Bronchial epithelial cell (primary cell): ENCODE data around the gene STXBP5. TPM values are rescaled to one million over a fixed set of nuclear protein-coding genes. Genes with fewer than 3 reads are reported as not detected.

ENCODE experiments used
- DNase-seq: peaks from one replicate; pipeline ENCODE4 v3.0.0-alpha.2; 2010; ENCODE audit warnings: low read depth
- FAIRE-seq: peaks from 2 replicates; lab custom pipeline; 2011; peaks lifted over from hg19 to GRCh38; lab: Jason Lieb, UNC
- H3K27me3 ChIP-seq: 2 replicates; pipeline ENCODE4 v1.5.1; 2011; ENCODE audit warnings: low read length; ENCODE audit not compliant: control insufficient read depth, insufficient read depth
- H3K36me3 ChIP-seq: 2 replicates; pipeline ENCODE4 v1.5.1; 2011; ENCODE audit warnings: low read length; ENCODE audit not compliant: control insufficient read depth, insufficient read depth
- H3K4me3 ChIP-seq: 2 replicates; pipeline ENCODE4 v1.5.1; 2011; ENCODE audit warnings: mild to moderate bottlenecking, low read depth, low read length, control low read depth
- total RNA-seq: library from RNA; depleted of rRNA; stranded (reverse); fragments of >200 nt; gene quantifications from 2 replicates; pipeline ENCODE4 v1.2.1, GENCODE V29; 2014
- TF ChIP-seq, protein P1 (sequence below): IDR thresholded peaks from 2 replicates; pipeline ENCODE4 v1.5.1; 2011; ENCODE audit warnings: mild to moderate bottlenecking, moderate library complexity, low read length, control low read depth, inconsistent platforms; ENCODE audit not compliant: insufficient read depth, severe bottlenecking

Gene STXBP5
- total RNA-seq, 1 donor from 2014 or later = 19.2 TPM

DNA sequence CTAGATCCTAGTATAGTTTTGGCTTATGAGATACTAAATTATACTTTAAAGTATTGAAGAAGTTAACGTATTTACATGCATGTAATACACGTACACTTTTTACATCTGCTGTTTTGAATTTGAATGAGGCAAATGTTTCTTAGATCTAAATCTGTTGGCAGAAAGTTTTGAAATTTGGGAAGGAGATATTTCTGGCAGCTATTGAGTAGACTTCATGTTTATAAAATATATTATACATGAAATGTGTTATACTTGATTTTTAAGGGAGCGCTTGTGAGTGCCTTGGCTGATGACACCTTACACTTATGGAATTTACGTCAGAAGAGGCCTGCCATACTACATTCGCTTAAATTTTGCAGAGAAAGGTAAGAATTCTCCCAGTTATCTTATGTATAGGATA is 34.7 kb downstream of the STXBP5 start:
- H3K36me3 ChIP-seq = peaks cover 1% of the 10 kb centered on the region
- H3K27me3 ChIP-seq = no peaks in the 10 kb centered on the region
- FAIRE-seq (no peak), DNase-seq (no peak)
- H3K4me3 ChIP-seq = no peak overlapping the region
- TF ChIP-seq, protein P1, sequence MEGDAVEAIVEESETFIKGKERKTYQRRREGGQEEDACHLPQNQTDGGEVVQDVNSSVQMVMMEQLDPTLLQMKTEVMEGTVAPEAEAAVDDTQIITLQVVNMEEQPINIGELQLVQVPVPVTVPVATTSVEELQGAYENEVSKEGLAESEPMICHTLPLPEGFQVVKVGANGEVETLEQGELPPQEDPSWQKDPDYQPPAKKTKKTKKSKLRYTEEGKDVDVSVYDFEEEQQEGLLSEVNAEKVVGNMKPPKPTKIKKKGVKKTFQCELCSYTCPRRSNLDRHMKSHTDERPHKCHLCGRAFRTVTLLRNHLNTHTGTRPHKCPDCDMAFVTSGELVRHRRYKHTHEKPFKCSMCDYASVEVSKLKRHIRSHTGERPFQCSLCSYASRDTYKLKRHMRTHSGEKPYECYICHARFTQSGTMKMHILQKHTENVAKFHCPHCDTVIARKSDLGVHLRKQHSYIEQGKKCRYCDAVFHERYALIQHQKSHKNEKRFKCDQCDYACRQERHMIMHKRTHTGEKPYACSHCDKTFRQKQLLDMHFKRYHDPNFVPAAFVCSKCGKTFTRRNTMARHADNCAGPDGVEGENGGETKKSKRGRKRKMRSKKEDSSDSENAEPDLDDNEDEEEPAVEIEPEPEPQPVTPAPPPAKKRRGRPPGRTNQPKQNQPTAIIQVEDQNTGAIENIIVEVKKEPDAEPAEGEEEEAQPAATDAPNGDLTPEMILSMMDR = no peak

DNA sequence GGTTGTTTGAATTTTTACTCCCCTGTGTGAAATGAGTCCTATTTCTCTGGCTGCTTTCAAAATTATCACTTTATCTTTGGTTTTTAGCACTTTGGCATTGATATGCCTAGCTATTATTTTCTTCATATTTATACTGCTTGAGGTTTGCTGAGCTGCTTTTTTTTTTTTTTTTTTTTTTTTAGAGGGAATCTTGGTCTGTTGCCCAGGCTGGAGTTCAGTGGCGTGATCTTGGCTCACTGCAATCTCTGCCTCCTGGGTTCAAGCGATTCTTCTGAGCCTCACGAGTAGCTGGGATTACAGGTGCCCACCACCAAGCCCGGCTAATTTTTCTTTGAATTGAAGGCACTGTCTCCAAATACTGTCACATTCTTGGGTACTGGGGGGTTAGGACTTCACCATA is 40.6 kb downstream of the STXBP5 start:
- TF ChIP-seq, protein P1 = no peak
- FAIRE-seq (no peak), DNase-seq (no peak)

DNA sequence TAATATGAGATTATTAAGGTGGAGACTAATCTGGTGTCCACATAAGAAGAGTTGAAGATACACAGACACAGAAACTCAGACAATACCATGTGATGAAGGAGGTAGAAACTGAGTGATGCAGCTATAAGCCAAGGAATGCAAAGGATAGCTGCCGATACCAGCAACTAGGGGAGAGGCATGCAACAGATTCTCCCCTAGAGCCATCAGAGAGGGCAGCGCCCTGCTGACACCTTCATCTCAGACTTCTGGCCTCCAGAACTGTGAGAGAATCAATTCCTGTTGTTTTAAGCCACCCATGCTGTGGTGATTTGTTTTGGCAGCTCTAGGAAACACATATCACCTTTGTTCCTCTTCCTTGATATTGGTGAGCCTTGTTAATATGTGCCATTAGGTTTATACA is 41.5 kb downstream of the STXBP5 start:
- no peak for FAIRE-seq
- DNase-seq = no peak
- no peaks in the 10 kb centered on the region for H3K27me3 ChIP-seq
- H3K36me3 ChIP-seq = no peaks in the 10 kb centered on the region
- H3K4me3 ChIP-seq = no peak overlapping the region
- TF ChIP-seq, protein P1 = no peak

More for the DNA sequence above, 40.6 kb downstream of the STXBP5 start:
- no peaks in the 10 kb centered on the region for H3K27me3 ChIP-seq
- H3K4me3 ChIP-seq = no peak overlapping the region
- H3K36me3 ChIP-seq = no peaks in the 10 kb centered on the region

DNA sequence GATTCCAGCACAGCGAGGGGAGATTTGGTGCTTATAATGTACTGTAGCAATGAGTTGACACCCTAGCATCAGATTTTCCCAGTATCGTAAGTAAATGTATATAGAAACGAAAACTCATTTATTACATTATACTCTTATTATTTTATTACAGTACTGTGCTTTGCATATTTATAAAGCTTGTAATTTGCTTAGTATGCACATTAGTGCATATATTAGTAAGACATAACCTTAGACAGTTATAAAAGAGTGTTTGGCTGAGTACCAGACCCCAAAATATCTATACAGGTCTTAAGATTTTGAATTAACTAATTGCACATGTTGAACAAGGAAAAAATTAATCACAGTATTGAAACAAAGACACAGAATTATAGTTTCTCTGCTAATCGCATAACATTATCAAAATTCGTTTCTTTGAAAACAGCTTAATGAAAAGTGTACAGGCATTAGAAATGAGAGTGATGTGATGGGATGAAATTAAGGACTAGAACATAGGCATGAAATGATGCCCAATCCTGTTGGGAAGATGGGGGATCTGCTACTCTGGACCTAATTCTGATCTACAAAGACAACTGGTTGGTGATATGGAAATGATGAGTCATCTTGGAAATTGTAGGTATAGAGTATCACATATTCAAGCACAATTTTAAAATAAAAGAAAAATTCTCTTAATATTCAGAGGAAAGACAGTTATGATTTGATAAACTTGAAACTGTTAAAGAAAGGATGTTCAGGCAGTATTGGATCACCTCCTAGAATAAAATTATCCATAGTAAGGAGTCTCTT is 42.8 kb downstream of the STXBP5 start:
- DNase-seq (no peak), FAIRE-seq (no peak)
- Histone ChIP-seq H3K27me3 (no peaks in the 10 kb centered on the region), H3K36me3 (peaks cover 3% of the 10 kb centered on the region), H3K4me3 (no peak overlapping the region)
- TF ChIP-seq, protein P1 = no peak

DNA sequence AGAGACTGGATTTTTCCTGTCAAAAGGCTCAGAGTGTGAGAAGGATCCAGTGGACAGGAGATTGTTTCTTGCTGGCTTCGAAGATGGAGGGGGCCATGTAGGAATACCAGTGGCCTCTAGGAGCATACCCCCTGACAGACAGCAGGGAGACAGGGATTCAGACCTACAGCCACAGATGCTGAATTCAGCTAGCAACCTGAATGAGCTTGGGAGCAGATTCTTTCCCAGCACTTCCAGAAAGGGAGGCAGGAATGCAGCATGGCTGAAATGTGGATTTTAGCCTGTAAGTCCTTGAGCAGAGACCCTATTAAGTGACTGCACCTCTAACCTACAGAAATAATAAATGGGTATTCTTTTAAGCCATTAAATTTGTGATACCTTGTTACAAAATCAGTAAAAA is 44.6 kb downstream of the STXBP5 start:
- Histone ChIP-seq H3K4me3 (no peak overlapping the region), H3K27me3 (no peaks in the 10 kb centered on the region), H3K36me3 (peaks cover 3% of the 10 kb centered on the region)
- TF ChIP-seq, protein P1 = no peak
- no peak for FAIRE-seq
- DNase-seq = no peak
